HG02973 (cell line): ENCODE results near the gene ROBO1.

Experiments used
- ATAC-seq: cut with Tn5 transposase; IDR thresholded peaks from one replicate; pipeline ENCODE4 v1.9.1; 2021; ENCODE audit warnings: moderate library complexity; ENCODE audit not compliant: unreplicated experiment

ROBO1 gene

GRCh38 chr3:79672075-79672474 is 95.7 kb downstream of the ROBO1 start:
- no peak for ATAC-seq

- no peak for ATAC-seq
Observed at GRCh38 chr3:79670178-79670577, 97.6 kb downstream of the ROBO1 start.

- ATAC-seq: no peak
Observed at GRCh38 chr3:79664455-79664854, 103.3 kb downstream of the ROBO1 start.

- ATAC-seq: no peak
Observed at GRCh38 chr3:79661896-79662295, 105.9 kb downstream of the ROBO1 start.

- ATAC-seq: no peak
Observed at GRCh38 chr3:79657076-79657475, 110.7 kb downstream of the ROBO1 start.

GRCh38 chr3:79654019-79654418 is 113.8 kb downstream of the ROBO1 start:
- no peak for ATAC-seq

GRCh38 chr3:79653266-79653830 is 114.5 kb downstream of the ROBO1 start:
- ATAC-seq: no peak

- ATAC-seq: no peak
Observed at GRCh38 chr3:79651536-79652065, 116.2 kb downstream of the ROBO1 start.

- ATAC-seq: no peak
Observed at GRCh38 chr3:79639855-79640254, 127.9 kb downstream of the ROBO1 start.

- ATAC-seq: no peak
Observed at GRCh38 chr3:79636372-79636771, 131.4 kb downstream of the ROBO1 start.

- ATAC-seq: no peak
Observed at GRCh38 chr3:79632842-79633241, 135.0 kb downstream of the ROBO1 start.

- no peak for ATAC-seq
Observed at GRCh38 chr3:79618883-79619282, 148.9 kb downstream of the ROBO1 start.

- ATAC-seq: no peak
Observed at GRCh38 chr3:79606414-79606813, 161.4 kb downstream of the ROBO1 start.

GRCh38 chr3:79604681-79605080 is 163.1 kb downstream of the ROBO1 start:
- ATAC-seq: no peak

- no peak for ATAC-seq
Observed at GRCh38 chr3:79602385-79602784, 165.4 kb downstream of the ROBO1 start.

- no peak for ATAC-seq
Observed at GRCh38 chr3:79598594-79598993, 169.2 kb downstream of the ROBO1 start.

- no peak for ATAC-seq
Observed at GRCh38 chr3:79597709-79598108, 170.1 kb downstream of the ROBO1 start.

GRCh38 chr3:79587150-79587549 is 180.6 kb downstream of the ROBO1 start:
- ATAC-seq: no peak

- no peak for ATAC-seq
Observed at GRCh38 chr3:79586232-79586631, 181.6 kb downstream of the ROBO1 start.

- no peak for ATAC-seq
Observed at GRCh38 chr3:79572930-79573329, 194.9 kb downstream of the ROBO1 start.

- ATAC-seq: no peak
Observed at GRCh38 chr3:79568938-79569337, 198.9 kb downstream of the ROBO1 start.

- no peak for ATAC-seq
Observed at GRCh38 chr3:79564192-79564591, 203.6 kb downstream of the ROBO1 start.

GRCh38 chr3:79560698-79561097 is 207.1 kb downstream of the ROBO1 start:
- ATAC-seq: no peak
